Stimulated activated naive CD4-positive, alpha-beta T cell (primary cell): ENCODE results near the gene NEUROD1.

ENCODE experiments used
- DNase-seq, 6 experiments: peaks; one replicate each; lab custom pipeline; 2025; lab: John Stamatoyannopoulos, UW

The NEUROD1 gene

DNA sequence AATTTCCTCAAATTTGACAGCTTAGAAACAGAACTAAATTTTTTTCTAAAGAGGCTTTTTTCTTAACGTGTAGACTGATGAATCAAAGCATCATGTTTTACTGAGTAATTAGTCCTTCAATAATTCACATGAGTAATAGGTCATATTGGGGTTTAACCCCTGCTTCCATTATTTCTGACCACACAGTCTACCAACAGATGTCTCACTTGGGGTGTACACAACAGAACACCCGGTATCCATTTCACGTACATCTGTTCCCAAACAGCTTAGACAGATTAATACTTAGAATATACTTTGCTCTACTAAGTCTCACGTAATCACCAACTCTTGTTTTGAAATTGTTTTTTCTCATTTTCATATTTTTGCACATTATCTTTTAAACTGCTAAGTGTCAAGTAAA lies 38.2 kb downstream of the NEUROD1 start:
- DNase-seq: no peak

DNA sequence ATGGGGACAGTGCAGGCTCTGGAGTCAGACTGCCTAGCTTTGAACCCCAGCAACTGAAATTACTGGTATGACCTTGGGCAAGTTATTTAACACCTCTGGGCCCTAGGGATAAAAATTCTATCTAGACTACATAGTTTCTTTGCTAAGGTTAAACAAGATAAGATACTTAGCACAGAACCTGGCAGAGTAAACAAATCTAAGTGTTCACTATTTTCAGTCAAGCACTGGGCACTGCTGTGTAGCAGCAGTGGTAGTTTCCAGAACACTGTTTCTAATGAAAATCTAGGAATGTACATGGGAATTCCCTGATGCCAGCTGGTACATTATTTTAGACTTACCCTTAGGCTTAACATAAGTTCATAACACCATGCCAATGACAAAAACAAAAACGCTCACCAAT lies 40.6 kb downstream of the NEUROD1 start:
- no peak for DNase-seq

- DNase-seq: no peak
Measured at GRCh38 chr2:181632733-181633401, 47.5 kb downstream of the NEUROD1 start.

- DNase-seq: no peak
Measured at GRCh38 chr2:181628590-181629585, 51.4 kb downstream of the NEUROD1 start.

DNA sequence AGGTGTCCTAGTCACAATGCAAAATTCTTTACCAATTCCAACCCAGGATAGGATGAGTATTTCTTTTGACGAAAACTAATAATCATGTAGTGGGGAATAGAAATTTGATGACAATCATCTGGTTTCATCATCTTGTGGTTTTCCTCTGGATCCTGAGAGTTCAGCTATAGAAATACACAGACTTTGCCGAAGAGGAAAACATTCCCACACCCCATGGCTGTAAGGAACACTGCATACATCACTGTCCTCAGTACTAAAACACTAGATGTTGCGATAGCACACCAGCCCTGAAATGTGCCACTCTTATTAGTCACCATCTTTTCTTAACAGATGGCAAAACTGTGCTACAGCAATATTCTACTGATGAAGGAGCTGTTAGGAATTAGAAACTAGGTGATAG lies 52.8 kb downstream of the NEUROD1 start:
- DNase-seq: no peak

DNA sequence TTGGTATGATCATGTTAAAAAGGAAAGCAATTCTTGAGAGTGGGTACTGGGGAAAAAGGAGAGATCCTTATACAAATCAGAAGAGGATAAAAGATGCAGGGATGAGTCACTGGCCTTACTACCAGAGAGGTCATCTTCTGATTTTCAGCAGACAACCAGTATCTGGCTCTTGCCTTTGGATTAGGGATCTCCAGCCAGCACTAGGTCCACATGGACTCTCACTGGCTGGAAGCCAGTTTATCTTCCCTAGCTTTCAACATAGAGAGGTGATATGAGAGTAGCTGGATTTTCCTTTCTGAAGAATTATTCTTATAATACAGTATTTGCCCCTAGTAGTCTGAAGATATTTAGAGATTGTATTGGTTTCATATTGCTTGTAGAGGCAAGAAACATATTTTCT lies 53.6 kb downstream of the NEUROD1 start:
- no peak for DNase-seq
